Measurements from ENCODE around the gene RNF121.

RNF121 gene

GRCh38 chr11:72006309-72007088 is 77.7 kb downstream of the RNF121 start:
- Histone ChIP-seq H3K9me3 (ENCODE audit: insufficient read depth, low read length, severe bottlenecking) (no peaks in the 10 kb centered on the region), H3K27ac (ENCODE audit: low read length) (no peak overlapping the region)
- no peak for ATAC-seq (ENCODE audit: insufficient read depth, low read depth)

DNA sequence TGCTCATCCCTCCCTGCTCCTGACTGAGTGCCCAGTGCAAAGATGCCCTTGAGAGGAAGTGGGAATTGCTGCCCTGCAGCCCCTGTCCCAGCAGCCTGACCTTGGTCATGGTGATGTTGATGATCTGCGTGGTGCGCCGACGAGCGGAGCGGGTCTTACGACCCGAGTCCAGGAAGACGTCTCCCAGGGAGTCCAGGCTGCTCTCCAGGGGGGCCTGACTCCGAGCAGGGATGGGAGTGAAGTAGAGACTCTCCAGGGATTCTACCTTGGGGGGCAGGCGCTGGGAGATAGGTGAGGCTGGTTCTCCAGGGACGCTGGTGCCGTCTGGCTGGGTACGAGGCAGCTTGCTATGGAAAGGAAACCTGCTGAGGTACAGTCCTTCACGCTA is 78.2 kb downstream of the RNF121 start:
- TF ChIP-seq, protein P1, sequence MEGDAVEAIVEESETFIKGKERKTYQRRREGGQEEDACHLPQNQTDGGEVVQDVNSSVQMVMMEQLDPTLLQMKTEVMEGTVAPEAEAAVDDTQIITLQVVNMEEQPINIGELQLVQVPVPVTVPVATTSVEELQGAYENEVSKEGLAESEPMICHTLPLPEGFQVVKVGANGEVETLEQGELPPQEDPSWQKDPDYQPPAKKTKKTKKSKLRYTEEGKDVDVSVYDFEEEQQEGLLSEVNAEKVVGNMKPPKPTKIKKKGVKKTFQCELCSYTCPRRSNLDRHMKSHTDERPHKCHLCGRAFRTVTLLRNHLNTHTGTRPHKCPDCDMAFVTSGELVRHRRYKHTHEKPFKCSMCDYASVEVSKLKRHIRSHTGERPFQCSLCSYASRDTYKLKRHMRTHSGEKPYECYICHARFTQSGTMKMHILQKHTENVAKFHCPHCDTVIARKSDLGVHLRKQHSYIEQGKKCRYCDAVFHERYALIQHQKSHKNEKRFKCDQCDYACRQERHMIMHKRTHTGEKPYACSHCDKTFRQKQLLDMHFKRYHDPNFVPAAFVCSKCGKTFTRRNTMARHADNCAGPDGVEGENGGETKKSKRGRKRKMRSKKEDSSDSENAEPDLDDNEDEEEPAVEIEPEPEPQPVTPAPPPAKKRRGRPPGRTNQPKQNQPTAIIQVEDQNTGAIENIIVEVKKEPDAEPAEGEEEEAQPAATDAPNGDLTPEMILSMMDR (IDR thresholded peaks at IDR 0.05; ENCODE audit: borderline replicate concordance, extremely low read depth, low read length, poor library complexity, severe bottlenecking): no peak
- no peak for TF ChIP-seq EZH2 (IDR thresholded peaks at IDR 0.05; ENCODE audit: borderline replicate concordance, low read depth, low read length, severe bottlenecking)
- no peak overlapping the region for H3K4me3 ChIP-seq (ENCODE audit: low read depth in 1 of 2, low read length in 2 of 2)
- H3K27ac ChIP-seq (ENCODE audit: low read length): no peak overlapping the region
- H3K79me2 ChIP-seq (ENCODE audit: insufficient read depth, low read length): no peaks in the 10 kb centered on the region
- no peak overlapping the region for H3K9ac ChIP-seq (ENCODE audit: low read depth, low read length)
- no peak overlapping the region for H2AFZ ChIP-seq (ENCODE audit: low read depth, low read length)
- no peaks in the 10 kb centered on the region for H3K9me3 ChIP-seq (ENCODE audit: insufficient read depth, low read length, severe bottlenecking)
- peaks cover 99% of the 10 kb centered on the region for H3K36me3 ChIP-seq (ENCODE audit: insufficient read depth, low read length)
- no peaks in the 10 kb centered on the region for H3K4me1 ChIP-seq (ENCODE audit: insufficient read depth, low read length)
- ATAC-seq (ENCODE audit: insufficient read depth, low read depth) (no peak), DNase-seq (no peak)
- H4K20me1 ChIP-seq (ENCODE audit: insufficient read depth, low read length): peaks cover 43% of the 10 kb centered on the region
- no peak overlapping the region for H3K4me2 ChIP-seq (ENCODE audit: insufficient read depth, low read length)
- H3K27me3 ChIP-seq (ENCODE audit: insufficient read depth, low read length, poor library complexity): no peaks in the 10 kb centered on the region

More at GRCh38 chr11:72006309-72007088, 77.7 kb downstream of the RNF121 start:
- no peak for DNase-seq
- Histone ChIP-seq H3K4me3 (ENCODE audit: low read depth in 1 of 2, low read length in 2 of 2) (no peak overlapping the region), H4K20me1 (ENCODE audit: insufficient read depth, low read length) (peaks cover 38% of the 10 kb centered on the region), H2AFZ (ENCODE audit: low read depth, low read length) (no peak overlapping the region), H3K36me3 (ENCODE audit: insufficient read depth, low read length) (peaks cover 99% of the 10 kb centered on the region), H3K79me2 (ENCODE audit: insufficient read depth, low read length) (no peaks in the 10 kb centered on the region), H3K9ac (ENCODE audit: low read depth, low read length) (no peak overlapping the region), H3K4me2 (ENCODE audit: insufficient read depth, low read length) (no peak overlapping the region), H3K27me3 (ENCODE audit: insufficient read depth, low read length, poor library complexity) (no peaks in the 10 kb centered on the region), H3K4me1 (ENCODE audit: insufficient read depth, low read length) (no peaks in the 10 kb centered on the region)
- TF ChIP-seq EZH2 (IDR thresholded peaks at IDR 0.05; ENCODE audit: borderline replicate concordance, low read depth, low read length, severe bottlenecking): no peak
- TF ChIP-seq, protein P1 (IDR thresholded peaks at IDR 0.05; ENCODE audit: borderline replicate concordance, extremely low read depth, low read length, poor library complexity, severe bottlenecking): no peak

- Histone ChIP-seq H4K20me1 (ENCODE audit: insufficient read depth, low read length) (peaks cover 48% of the 10 kb centered on the region), H3K27ac (ENCODE audit: low read length) (no peak overlapping the region), H3K4me3 (ENCODE audit: low read depth in 1 of 2, low read length in 2 of 2) (no peak overlapping the region), H2AFZ (ENCODE audit: low read depth, low read length) (no peak overlapping the region), H3K4me2 (ENCODE audit: insufficient read depth, low read length) (no peak overlapping the region), H3K9ac (ENCODE audit: low read depth, low read length) (no peak overlapping the region), H3K9me3 (ENCODE audit: insufficient read depth, low read length, severe bottlenecking) (no peaks in the 10 kb centered on the region), H3K79me2 (ENCODE audit: insufficient read depth, low read length) (no peaks in the 10 kb centered on the region), H3K27me3 (ENCODE audit: insufficient read depth, low read length, poor library complexity) (no peaks in the 10 kb centered on the region), H3K36me3 (ENCODE audit: insufficient read depth, low read length) (peaks cover 99% of the 10 kb centered on the region), H3K4me1 (ENCODE audit: insufficient read depth, low read length) (no peaks in the 10 kb centered on the region)
- DNase-seq (no peak), ATAC-seq (ENCODE audit: insufficient read depth, low read depth) (no peak)
- TF ChIP-seq, protein P1 (IDR thresholded peaks at IDR 0.05; ENCODE audit: borderline replicate concordance, extremely low read depth, low read length, poor library complexity, severe bottlenecking): no peak
- TF ChIP-seq EZH2 (IDR thresholded peaks at IDR 0.05; ENCODE audit: borderline replicate concordance, low read depth, low read length, severe bottlenecking): no peak
Observed at GRCh38 chr11:72007587-72007986, 78.7 kb downstream of the RNF121 start.

Data from DND-41 (cell line).